Spleen (tissue), 11 donors: ENCODE measurements around the gene THSD7A. TPM values are rescaled to one million over a fixed set of nuclear protein-coding genes. Genes with fewer than 3 reads are reported as not detected.

Experiments
- DNase-seq: peaks from one replicate; pipeline ENCODE4 v3.0.0-alpha.2; 2020
- H3K27ac ChIP-seq, 8 donors: fragments of 200-600 bp; sonication (generic) in 7 of 8; 1 replicate in 4 of 8; 2 replicates in 4 of 8; pipeline versions ENCODE4 v1.5.0 to v1.8.0; 2016 to 2021; ENCODE audit warnings: inconsistent platforms in 4 of 8, mild to moderate bottlenecking in 4 of 8, moderate library complexity in 1 of 8
- H3K27me3 ChIP-seq, 7 donors: fragments of 200-600 bp; sonication (generic) in 6 of 7; replicated peaks in 1 of 7; 1 replicate in 4 of 7; 2 replicates in 3 of 7; pipeline versions ENCODE4 v1.5.0 to v1.8.0; 2016 to 2021; ENCODE audit warnings: inconsistent platforms in 3 of 7, mild to moderate bottlenecking in 1 of 7
- H3K36me3 ChIP-seq, 6 donors: fragments of 200-600 bp; sonication (generic) in 5 of 6; 1 replicate in 4 of 6; 2 replicates in 2 of 6; pipeline versions ENCODE4 v1.5.0 to v1.8.0; 2016 to 2021; ENCODE audit warnings: inconsistent platforms in 2 of 6
- H3K4me1 ChIP-seq, 6 donors: fragments of 200-600 bp; sonication (generic) in 5 of 6; 1 replicate in 3 of 6; 2 replicates in 3 of 6; pipeline versions ENCODE4 v1.5.0 to v1.8.0; 2016 to 2021; ENCODE audit warnings: inconsistent platforms in 3 of 6
- H3K4me3 ChIP-seq, 8 donors: fragments of 200-600 bp; sonication (generic) in 7 of 8; 1 replicate in 4 of 8; 2 replicates in 4 of 8; pipeline versions ENCODE4 v1.5.0 to v1.8.0; 2016 to 2021; ENCODE audit warnings: inconsistent platforms in 4 of 8, mild to moderate bottlenecking in 4 of 8, moderate library complexity in 2 of 8
- H3K9me3 ChIP-seq, 8 donors: fragments of 200-600 bp; sonication (generic) in 7 of 8; 1 replicate in 4 of 8; 2 replicates in 4 of 8; pipeline versions ENCODE4 v1.5.0 to v1.8.0; 2016 to 2021; ENCODE audit warnings: inconsistent platforms in 4 of 8
- CTCF ChIP-seq, 11 experiments: fragments of 200-600 bp in 7 of 11; fragments of 450-650 bp in 4 of 11; sonication (generic) in 4 of 11; IDR thresholded peaks in 8 of 11; conservative IDR thresholded peaks in 3 of 11; 1 replicate in 7 of 11; 2 replicates in 4 of 11; pipeline versions ENCODE4 v1.4.0 to v1.8.0; 2016 to 2021; ENCODE audit warnings: antibody characterized with exemption in 11 of 11, inconsistent platforms in 4 of 11, mild to moderate bottlenecking in 1 of 11
- POLR2A ChIP-seq, 3 donors: fragments of 450-650 bp; IDR thresholded peaks; one replicate each; pipeline ENCODE4 v1.5.1; 2017; ENCODE audit warnings: antibody characterized with exemption in 3 of 3, mild to moderate bottlenecking in 1 of 3
- POLR2AphosphoS5 ChIP-seq, 3 donors: sonication (generic); formaldehyde crosslinking; IDR thresholded peaks; one replicate each; pipeline ENCODE4 v1.5.1; 2017; ENCODE audit warnings: antibody characterized with exemption in 3 of 3
- WGBS, 5 donors: extraction: QIAGEN DNeasy Blood & Tissue Kit in 3 of 5; methylation state at CpG; one replicate each; pipeline versions ENCODE4 v1.1.5 to v1.1.7; 2013 to 2018; 5-methylcytosine and 5-hydroxymethylcytosine counted together
- intact Hi-C: fragments of 100-400 bp; cut with DNase I; formaldehyde crosslinking; loops from one replicate; pipeline ENCODE4 v1.15.0; 2023; ENCODE audit warnings: low total_unique reads
- polyA plus RNA-seq, 3 donors: library from polyadenylated mRNA; stranded (reverse); fragments of 200-250 nt; gene quantifications; one replicate each; pipeline ENCODE4 v1.2.1, GENCODE V29; 2013
- total RNA-seq, 7 donors: library from RNA; depleted of rRNA in 3 of 7; stranded (reverse); fragments of >200 nt in 3 of 7; fragmentation: NEBNext Ultra II Directional in 4 of 7; extraction: Animal tissue kit (Norgen Biotek cat#: 25700) in 4 of 7; gene quantifications; one replicate each; pipeline versions ENCODE4 v1.1.0 to v1.2.1, GENCODE V29; 2016 to 2021
- donor health status: healthy with polysubstance abuse.
- donor health status: DM: no; HTN: no; CAD: no; lungs with moderate emphysema.
- donor health status: DM: no; HTN: no; CAD: no.
- donor health status: Bipolar disorder and iron deficiency.
- donor health status: healthy.
- donor health status: DM: no; HTN: no; CAD: no.
- donor health status: DM: yes; HTN: yes; CAD: no.

THSD7A gene
- total and polyA plus RNA-seq, 10 donors = 0.29 to 8.7 (median 4.2) TPM

GRCh38 chr7:11480143-11480542 is 351.9 kb downstream of the THSD7A start:
- H3K36me3 ChIP-seq = no peaks in the 10 kb centered on the region
- no peaks in the 10 kb centered on the region for H3K27me3 ChIP-seq
- no peaks in the 10 kb centered on the region for H3K4me1 ChIP-seq
- no peak overlapping the region for H3K4me3 ChIP-seq
- TF ChIP-seq POLR2A (IDR thresholded peaks at IDR 0.05) (no peak), POLR2AphosphoS5 (IDR thresholded peaks at IDR 0.05) (no peak), CTCF (IDR thresholded peaks at IDR 0.05 in 8 of 11, conservative IDR thresholded peaks at IDR 0.05 in 3 of 11) (no peak)
- no peaks in the 10 kb centered on the region for H3K9me3 ChIP-seq
- DNase-seq = no peak
- WGBS, 5 donors = 47 to 70% (median 56%) methylated on average over 3 of the region's 3 CpGs
- intact Hi-C loops = no loop called here
- no peak overlapping the region for H3K27ac ChIP-seq

GRCh38 chr7:11478882-11479281 is 353.1 kb downstream of the THSD7A start:
- no peak for DNase-seq
- Histone ChIP-seq H3K36me3 (no peaks in the 10 kb centered on the region), H3K27me3 (no peaks in the 10 kb centered on the region), H3K4me1 (no peaks in the 10 kb centered on the region), H3K4me3 (no peak overlapping the region), H3K27ac (no peak overlapping the region), H3K9me3 (no peaks in the 10 kb centered on the region)
- 69 to 95% (median 77%) methylated on average over 3 of the region's 3 CpGs for WGBS, 5 donors
- TF ChIP-seq POLR2A (IDR thresholded peaks at IDR 0.05) (no peak), CTCF (IDR thresholded peaks at IDR 0.05 in 8 of 11, conservative IDR thresholded peaks at IDR 0.05 in 3 of 11) (no peak), POLR2AphosphoS5 (IDR thresholded peaks at IDR 0.05) (no peak)
- intact Hi-C loops = no loop called here

- TF ChIP-seq CTCF (IDR thresholded peaks at IDR 0.05 in 8 of 11, conservative IDR thresholded peaks at IDR 0.05 in 3 of 11) = no peak
- no peak for TF ChIP-seq POLR2A (IDR thresholded peaks at IDR 0.05)
- no peak for TF ChIP-seq POLR2AphosphoS5 (IDR thresholded peaks at IDR 0.05)
- Histone ChIP-seq H3K9me3 (no peaks in the 10 kb centered on the region), H3K4me3 (no peak overlapping the region), H3K27me3 (no peaks in the 10 kb centered on the region), H3K27ac (no peak overlapping the region), H3K4me1 (no peaks in the 10 kb centered on the region), H3K36me3 (no peaks in the 10 kb centered on the region)
- WGBS, 5 donors = 74 to 100% (median 87%) methylated on average over 1 of the region's 1 CpG
- intact Hi-C loops = no loop called here
- DNase-seq = no peak
Measured at GRCh38 chr7:11478426-11478825, 353.6 kb downstream of the THSD7A start.

GRCh38 chr7:11474902-11475585 is 357.0 kb downstream of the THSD7A start:
- no peak for DNase-seq
- Histone ChIP-seq H3K27ac (no peak overlapping the region), H3K4me3 (no peak overlapping the region), H3K9me3 (no peaks in the 10 kb centered on the region), H3K4me1 (no peaks in the 10 kb centered on the region), H3K27me3 (no peaks in the 10 kb centered on the region), H3K36me3 (no peaks in the 10 kb centered on the region)
- intact Hi-C loops = no loop called here
- no peak for TF ChIP-seq CTCF (IDR thresholded peaks at IDR 0.05 in 8 of 11, conservative IDR thresholded peaks at IDR 0.05 in 3 of 11)
- 74 to 85% (median 83%) methylated on average over 6 of the region's 6 CpGs for WGBS, 5 donors
